Activated naive CD8-positive, alpha-beta T cell treated with anti-CD3 and anti-CD28 coated beads, Interleukin-2, amount 50 U/mL, for 16 hours (primary cell): ENCODE results near the gene MIS18A.
"Not testable (repeated sequence)": the region's sequence is repeated elsewhere in the genome, so short reads cannot be mapped to it uniquely, and the experiment has no call there.

Experiments
- DNase-seq: peaks from one replicate; pipeline ENCODE4 v3.0.0-alpha.2; 2020; ENCODE audit warnings: low read depth, low spot score

MIS18A gene

DNA sequence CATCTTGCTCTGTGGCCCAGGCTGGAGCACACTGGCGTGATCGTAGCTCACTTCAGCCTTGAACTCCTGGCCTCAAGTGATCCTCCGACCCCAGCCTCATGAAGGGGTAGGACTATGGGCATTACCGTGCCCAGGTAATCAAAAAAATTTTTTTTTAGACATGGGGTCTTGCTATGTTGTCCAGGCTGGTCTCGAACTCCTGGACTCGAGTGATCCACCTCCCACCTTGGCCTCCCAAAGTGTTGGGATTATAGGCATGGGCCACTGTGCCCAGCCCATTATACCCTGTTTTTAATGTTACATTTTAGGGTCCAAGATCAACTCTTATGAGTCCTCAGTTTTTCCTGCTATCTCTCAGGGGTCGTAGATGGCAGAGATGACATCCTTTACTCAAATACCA, 26.1 kb upstream of the MIS18A start:
- DNase-seq: no peak

DNA sequence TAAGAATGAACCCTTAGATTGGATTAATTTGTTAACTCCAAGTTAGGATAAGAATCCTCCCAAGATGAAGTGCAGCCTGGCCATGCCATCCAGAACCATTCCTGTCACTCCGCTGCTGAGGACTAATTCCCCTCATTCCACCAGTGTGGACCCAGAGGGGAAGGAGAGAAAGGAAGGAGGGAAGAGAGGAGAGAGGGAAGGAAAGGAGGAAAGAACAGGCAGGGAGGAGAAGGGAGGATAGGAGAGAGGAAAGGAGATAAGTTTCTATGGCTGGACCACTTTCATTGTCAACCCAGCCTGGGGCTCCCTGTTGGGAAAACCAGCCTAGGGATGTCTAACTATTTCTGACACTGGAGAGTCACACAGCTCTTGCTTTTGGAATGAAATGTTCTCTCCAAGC, 24.5 kb upstream of the MIS18A start:
- DNase-seq: no peak

DNA sequence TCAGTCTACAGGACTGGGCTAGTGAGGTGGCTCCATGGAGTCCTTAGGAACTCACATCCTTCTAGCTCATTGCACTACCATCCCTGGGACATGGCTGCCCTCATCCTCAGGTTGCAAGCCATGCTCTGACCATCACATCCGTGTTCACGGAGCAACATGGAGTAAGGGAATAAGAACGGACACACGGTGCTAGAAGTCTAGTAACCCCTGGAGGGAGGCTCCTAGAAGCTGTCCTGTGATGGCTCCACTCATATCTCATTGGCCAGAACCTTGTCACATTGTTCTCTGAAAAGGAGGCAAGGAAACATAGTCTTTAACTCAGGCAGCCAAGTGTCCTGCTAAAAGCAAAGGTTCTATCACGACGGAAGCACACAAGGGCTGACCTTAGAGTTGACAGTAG, 23.7 kb upstream of the MIS18A start:
- DNase-seq: no peak

DNA sequence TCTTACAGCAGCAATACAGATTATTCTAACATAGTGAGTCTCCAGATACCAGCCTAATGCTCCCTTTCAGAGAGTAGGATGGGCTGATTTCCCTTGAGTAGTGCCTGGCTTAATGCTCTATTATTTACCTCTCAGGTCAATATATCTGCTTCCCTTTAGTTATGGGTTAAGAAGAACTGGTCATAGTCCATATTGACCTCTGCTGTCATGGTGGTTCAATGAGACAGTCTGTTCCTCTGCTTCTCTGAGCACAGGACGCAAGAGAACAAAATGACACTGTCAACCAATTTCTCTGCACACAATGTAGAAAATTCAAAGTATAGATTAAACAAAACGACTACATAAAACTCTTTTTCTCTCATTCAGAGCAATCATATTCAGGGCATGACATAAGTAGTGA, 22.7 kb upstream of the MIS18A start:
- DNase-seq: no peak

DNA sequence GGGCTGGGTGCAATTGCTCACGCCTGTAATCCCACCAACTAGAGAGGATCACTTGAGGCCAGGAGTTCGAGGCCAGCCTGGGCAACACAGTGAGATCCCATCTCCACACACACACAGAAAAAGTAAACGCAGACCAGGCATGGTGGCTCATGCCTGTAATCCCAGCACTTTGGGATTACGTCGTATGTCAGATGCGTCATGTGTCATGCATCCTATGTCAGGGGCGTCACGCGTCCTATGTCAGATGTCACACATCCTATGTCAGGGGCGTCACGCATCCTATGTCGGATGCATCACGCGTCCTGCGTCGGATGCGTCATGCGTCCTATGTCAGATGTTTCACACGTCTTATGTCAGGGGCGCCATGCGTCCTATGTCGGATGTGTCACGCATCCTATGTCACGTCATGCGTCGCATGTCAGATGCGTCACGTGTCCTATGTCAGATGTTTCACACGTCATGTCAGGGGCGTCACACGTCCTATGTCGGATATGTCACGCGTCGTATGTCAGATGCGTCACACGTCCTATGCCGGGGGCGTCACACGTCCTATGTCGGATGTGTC, 21.4 kb upstream of the MIS18A start:
- no peak for DNase-seq

DNA sequence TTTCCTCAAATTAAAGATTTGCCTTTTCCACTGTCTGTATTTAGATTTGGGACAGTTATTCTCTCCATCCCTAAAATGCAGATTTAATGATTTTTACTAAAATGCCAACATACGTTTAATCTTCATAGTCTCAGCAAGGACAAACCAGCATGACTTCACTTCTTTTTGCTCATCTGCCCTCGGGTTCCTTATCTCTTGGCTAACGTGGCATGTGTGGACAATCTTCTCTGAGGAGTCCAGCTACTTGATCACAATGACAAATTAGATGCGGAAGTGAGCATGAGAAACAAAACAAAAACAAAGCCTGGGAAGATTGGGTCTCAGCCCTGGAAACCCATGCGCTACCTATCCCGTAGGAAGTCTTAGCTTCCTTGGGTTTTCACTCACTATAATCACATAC, 20.8 kb upstream of the MIS18A start:
- no peak for DNase-seq

DNA sequence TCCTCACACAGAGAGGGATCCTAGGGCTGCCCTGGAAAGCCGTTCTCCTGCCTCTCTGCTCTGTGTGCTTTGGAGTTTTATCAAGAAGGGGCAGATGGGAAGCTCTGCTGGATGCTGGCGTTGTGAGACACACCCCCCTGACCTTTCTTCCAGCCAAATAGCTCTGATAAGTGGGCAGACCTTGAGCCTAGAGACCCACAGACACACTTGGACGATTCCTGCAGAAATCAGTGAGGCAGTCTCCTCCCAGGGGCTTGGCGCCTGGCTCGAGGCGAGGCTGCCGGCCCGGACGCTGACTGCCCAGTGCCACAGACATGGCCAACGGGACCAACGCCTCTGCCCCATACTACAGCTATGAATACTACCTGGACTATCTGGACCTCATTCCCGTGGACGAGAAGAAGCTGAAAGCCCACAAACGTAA, 19.8 kb upstream of the MIS18A start, which contains the start of gene MRAP:
Gene MRAP, plus strand, starts transcription at position 198 of the 424 bp plus-strand sequence. Its CDS starts 117 bp downstream, at position 315.
- DNase-seq: no peak

DNA sequence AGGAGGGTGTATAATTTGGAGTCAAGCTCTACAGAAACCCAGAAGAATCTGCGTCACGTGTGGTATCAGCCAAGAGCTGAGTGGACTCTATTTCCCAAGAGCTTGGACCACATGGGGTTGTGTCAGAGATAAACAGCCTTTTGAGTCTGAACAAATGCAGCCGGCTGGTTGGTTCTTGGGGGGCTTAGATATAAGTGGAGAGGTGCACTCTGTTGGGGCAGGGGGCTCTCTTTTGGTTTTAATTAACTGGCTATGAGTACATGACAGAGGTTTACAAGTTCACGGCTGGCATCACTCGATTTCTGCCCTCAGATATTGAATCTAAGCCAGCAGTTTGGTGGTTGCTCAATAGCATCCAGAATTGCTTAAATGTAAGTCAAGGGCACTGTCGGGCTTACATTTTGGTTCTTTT, 19.3 kb upstream of the MIS18A start:
- no peak for DNase-seq

DNA sequence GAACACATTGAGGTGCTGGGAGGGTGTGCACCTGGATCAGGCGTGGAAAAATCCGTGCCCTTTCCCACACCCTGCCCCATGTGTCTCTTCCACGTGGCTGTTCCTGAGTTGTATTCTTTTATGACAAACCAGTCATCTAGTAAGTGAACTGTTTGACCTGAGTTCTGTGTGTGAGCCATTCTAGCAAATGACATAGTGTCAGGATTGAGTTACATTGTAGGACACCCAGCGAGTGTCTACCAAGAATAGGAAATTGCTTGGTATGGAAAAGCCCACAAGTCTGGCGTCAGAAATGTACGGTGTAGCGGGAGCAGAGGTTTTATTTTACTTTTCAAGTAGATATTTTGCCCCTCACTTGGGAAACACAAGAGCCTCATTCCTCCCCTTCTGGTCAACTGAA, 18.6 kb upstream of the MIS18A start:
- no peak for DNase-seq

DNA sequence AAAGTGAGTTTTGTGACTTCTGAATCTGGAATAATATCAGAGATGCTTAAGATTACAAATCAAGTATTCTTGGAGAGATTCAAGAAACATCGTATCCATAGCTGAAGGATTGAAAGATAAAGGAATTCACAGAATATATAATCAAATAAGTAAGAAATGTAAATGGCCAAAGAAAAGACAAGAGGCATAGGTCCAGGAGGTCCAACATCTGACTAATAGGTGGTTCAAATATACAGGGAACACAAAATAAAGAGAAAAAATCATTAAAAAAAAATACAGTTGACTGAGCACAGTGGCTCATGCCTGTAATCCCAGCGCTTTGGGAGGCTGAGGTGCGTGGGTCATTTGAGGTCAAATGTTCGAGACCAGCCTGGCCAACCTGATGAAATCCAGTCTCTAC, 6.6 kb upstream of the MIS18A start:
- no peak for DNase-seq

DNA sequence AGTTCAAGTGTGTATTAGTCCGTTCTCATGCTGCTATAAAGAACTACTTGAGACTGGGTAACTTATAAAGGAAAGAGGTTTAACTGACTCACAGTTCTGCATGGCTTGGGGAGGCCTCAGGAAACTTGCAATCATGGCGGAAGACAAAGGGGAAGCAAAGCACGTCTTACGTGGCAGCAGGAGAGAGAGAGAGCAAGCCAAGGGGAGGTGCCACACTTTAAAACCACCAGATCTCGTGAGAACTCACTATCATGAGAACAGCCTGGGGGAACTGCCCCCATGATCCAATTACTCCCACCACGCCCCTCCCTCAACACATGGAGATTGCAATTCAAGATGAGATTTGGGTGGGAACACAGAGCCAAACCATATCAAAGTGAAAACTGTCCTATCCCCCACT, 4.1 kb upstream of the MIS18A start:
- no peak for DNase-seq

DNA sequence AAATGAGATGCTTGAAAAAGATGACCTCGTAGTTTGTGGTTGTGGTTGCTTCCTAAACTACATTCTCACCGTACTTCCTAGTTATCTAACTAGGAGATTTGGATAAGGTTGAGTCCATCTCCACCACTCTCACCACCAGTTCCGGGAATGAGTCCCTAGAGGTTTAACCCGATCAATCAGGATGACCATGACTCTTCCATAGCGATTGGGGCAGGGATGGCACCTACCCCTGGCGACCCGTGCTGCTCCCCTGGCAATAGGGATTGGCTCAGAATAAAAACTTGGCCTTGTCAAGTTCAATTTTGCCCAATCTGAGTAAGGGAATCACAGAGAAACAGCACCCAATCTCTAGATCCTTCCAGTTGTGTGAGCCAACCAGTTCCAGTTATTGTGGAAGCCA, 2.7 kb upstream of the MIS18A start:
- no peak for DNase-seq

DNA sequence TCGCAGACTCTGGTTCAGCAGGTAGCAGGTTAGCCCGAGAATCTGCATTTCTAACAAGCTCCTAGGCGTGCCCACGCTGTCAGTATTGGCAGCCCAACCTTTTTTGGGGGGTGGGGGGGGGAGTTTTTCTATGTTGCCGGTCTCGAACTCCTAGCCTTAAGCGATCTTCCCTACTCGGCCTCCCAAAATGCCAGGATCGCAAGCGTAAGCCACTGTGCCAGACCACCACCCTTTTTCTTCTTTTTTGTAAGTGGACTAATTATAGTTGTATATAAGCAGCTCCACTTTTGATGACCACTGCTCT, 480 bp upstream of the MIS18A start:
- no peak for DNase-seq

DNA sequence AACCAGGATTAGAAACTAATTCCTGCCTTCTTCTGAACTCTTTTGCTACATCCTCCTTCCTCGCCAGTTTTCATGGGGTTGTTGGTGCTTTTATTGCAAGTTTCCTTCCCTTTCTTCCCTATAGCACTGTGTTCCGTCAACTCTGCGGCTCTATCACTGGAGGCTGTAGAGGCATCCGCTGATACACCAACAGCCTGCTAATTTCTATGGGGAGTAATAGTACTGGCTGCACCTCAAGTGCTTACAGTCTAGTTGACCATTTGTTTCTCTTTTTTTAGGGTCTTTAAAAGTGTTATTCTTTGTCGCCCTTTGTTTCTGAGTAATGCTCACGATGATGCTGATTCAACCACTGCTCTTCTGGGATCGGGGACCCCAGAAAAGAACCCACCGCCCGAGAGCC, 746 bp downstream of the MIS18A start:
- no peak for DNase-seq

DNA sequence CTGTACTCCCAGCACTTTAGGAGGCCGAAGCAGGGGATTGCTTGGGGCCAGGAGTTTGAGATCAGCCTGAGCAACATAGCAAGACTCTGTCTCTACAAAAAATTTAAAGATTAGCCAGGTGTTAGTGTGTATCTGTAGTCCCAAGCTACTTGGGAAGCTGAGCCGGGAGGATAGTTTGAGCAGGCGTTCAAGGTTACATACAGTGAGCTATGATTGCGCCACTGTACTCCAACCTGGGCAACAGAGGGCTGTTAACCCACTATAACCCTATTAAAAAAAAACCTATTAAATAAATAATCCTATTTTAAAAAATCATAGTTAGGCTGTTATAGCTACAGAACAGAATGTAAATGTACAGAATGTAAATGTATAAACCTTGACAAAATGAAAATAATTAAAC, 2.2 kb downstream of the MIS18A start:
- DNase-seq: no peak

DNA sequence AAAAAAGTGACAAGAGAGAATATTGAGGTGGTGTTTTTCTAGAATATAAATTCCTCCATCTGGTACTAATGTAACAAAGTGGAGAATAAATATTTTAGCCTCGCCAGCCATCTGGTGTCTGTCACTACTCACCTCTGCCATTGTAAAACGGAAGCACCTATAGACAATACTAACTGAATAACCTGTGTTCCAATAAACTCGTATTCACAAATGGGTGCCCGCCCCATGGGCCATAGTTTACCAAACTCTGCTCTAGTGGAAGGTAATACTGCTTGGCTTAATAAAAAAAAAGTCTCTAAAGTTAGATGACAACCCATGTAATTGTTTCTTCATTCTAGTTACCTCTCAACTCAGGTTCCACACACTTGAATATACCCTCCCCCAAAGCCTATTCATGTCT, 8.1 kb downstream of the MIS18A start:
- no peak for DNase-seq

DNA sequence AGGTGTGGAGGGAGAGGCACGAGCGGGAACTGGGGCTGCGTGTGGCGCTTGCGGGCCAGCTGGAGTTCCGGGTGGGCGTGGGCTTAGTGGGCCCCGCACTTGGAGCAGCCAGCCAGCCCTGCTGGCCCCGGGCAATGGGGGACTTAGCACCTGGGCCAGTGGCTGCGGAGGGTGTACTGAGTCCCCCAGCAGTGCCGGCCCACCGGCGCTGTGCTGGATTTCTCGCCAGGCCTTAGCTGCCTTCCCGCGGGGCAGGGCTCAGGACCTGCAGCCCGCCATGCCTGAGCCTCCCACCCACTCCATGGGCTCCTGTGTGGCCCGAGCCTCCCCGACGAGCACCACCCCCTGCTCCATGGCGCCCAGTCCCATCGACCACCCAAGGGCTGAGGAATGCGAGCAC, 13.5 kb downstream of the MIS18A start:
- DNase-seq: not testable (repeated sequence)

DNA sequence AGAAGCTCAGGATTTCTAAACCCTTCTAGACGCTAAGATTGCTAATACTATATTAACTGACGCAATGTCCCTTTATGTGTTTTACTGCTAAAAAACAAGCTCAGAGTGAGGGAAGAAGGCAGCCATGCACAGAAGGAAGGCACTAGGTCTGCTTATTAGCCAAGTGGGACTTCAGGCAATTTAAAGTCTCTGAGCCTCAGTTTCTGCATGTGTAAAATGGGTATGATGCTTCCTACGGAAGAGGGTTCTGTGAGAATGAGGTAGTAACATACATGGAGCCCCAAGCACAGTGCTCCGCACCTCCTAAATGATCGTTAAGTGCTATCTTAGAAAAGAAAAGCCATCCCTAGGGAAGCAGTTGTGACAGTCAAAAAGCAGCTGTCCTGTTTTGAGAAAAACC, 16.9 kb downstream of the MIS18A start:
- no peak for DNase-seq

DNA sequence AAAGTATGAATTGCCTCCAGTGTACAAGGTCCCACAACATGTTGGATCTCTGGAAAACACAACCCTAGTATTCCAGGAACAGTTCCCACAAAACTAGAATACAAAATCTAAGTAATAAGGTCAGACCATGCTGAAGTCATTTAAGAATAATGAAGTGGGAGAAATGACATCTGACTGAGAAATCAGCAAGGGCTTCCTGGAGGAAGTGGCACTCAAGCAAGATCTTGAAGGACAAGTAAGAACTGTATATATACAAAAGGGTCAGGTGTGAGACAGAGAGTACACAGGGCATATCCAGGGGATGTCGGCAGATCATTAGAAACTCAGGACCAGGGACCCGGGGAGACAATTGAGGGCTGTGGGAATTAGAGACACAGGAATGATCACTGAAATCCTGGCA, 18.7 kb downstream of the MIS18A start:
- no peak for DNase-seq

DNA sequence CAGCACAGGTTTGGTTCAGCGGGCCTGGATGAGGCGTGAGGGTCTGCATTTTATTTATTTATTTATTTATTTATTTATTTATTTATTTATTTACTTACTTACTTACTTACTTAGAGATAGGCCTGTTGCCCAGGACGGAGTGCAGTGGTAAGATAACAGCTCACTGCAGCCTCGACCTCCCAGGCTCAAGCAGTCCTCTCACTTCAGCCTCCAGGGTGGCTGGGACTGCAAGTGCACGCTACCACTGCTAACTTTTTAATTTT, 20.1 kb downstream of the MIS18A start:
- not testable (repeated sequence) for DNase-seq

DNA sequence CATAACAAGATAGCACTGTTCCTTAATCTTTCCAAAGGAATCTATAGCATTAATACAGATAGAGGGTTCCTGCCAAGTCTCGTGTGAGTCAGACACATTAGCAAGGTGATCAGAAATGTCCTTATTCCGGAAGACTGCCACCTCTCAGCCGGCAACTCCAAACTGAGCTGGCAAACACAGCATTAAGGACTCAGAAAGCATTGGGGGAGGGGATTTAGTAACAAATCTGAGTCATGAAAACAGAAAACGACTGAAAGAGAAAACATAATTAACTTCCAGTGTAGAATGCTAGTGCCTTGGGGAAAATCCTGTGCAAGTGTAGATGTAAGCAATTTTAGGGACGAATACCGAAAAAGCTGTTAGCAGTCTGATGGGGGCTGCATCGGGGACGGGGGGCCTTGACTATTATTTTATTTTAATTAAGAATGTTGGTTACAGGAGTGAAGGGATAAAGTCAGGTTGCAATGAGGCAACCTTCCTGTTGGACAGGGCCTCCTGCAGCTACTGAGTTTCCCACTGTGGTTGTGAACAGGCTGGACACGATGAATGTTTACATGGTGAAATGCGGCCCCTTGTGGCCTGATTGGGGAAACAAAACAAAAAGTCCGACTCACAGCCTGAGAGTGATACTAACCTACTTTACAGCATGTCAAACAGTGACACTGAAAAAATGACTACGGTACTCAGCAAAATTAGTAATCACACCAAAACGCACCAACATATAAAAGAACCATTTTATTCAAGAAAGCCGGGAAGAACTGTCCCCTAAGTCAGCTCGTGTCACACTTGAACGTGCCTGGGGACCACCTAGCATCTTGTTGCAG, 20.7 kb downstream of the MIS18A start:
- no peak for DNase-seq

DNA sequence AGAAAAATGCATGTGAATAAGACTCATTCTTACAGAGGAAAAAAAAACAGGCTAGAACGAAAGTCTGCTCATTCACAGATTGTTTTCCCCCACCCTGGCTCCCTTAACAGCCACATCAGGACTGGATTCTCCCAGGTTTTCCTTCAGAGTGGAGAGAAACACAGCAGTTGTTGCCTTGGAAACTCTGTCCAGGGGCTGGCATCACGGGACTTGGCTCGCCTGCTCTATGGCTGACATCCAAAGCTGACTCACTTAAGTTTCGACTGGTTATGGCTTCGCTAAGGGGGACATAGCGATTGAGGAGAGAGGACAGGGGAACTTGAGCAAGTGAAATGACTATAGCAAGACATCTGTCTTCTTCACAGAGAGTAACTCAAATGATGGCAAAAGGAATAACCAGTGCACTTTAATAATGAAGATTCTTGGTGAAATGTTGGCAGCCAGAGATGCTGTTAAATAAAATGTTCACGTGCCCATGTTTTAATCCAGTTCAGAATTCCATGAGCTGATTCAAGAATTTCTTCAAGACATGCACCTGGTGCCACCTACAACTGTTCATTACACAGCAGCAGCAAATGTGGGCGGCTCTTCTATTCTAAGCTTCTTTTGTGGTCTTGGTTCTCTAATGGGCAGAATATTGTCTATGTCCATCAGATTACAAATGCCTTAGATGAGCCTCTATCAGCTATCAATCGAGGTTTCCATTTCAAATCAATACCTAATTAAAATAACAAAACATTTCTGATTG, 21.8 kb downstream of the MIS18A start:
- DNase-seq: no peak

DNA sequence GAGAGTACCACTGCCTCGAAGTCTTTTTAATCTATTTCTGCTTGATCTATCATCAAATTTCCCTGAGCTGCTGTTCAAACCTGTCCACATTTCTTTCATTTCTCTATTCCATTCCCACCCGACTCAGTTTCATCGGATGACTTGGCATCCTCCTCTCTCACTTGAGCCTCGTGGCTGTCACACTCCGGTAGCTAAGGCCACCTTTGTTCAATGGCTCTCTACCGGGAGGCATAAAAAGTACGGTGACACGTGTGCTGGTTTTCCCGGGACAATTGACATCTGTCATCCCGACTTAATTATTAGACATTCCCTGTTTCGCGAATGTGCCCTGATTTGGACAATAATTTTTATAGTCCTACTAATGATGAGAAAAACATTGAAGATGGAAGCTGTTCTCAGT, 22.6 kb downstream of the MIS18A start:
- no peak for DNase-seq
